ENCODE data around the gene RGS17.
A peak's percentile ranks its signal among the peaks of the same experiment; 100 is the strongest.

The RGS17 gene

DNA sequence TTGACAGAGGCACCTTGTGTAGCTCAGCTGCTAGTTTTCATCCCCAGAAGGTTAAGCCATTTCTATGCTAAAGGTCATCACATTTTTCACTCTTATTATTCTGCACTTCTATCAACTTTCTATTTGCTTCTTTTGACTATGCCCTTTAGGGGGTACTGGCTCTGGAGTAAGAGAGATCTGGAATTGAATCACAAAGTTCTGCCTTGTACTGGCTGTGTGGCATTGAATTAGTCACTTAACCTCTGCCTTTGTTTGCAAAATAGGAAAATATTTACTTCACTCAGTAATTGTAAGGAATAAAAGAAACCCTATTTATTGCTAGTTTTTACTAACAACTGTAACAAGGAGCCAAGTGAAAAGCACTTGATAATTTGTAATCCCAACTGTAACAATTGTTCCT is 71.8 kb downstream of the RGS17 start:
- no peak for DNase-seq (ENCODE audit: low read depth in 1 of 2, low spot score in 1 of 2)
- TF ChIP-seq JUND (IDR thresholded peaks at IDR 0.05; ENCODE audit: low read depth) = no peak
- in situ Hi-C loops (cut with HindIII; ENCODE audit: low pct_unique_long_range_greater_than_20kb, low sequenced_read_pairs) = no loop called here

DNA sequence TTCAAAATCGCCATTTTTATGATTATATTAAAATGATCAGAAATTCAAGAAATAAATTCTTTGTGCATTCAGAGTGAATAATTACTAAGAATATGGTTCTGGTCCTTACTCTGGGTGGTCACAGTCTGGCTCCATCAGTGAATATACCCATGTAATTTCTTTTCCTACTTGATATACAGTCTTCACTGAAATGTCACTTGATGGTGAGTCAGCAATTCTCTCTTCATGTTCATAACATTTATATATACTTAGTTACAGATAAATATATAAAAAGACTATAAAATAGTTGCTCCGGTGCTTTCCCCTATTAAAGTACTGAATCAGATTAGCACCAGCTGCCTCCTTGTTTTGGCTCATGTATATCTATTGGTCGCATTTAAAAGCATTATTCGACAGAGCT is 72.2 kb downstream of the RGS17 start:
- no peak for DNase-seq (ENCODE audit: low read depth in 1 of 2, low spot score in 1 of 2)
- in situ Hi-C loops (cut with HindIII; ENCODE audit: low pct_unique_long_range_greater_than_20kb, low sequenced_read_pairs) = no loop called here
- TF ChIP-seq JUND (IDR thresholded peaks at IDR 0.05; ENCODE audit: low read depth) = no peak

DNA sequence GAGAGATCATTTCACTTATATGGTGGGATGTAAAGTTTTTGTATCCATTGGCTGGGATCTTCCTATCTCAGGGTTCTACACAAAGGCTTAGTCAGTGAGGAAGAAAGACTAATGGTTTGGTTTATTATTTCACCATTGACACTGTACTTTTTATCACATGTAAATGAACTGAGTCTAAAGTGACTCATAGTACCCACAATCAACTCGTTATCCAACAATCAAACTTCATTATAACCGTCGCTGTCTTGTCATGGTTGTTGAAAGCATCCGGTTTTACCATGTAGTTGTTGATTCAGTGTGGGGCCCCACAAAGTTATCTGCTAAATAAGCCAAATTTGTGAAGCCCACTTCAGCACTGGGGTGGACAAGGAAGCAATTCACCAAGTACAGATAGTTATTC is 72.8 kb downstream of the RGS17 start:
- DNase-seq (ENCODE audit: low read depth in 1 of 2, low spot score in 1 of 2) = no peak
- in situ Hi-C loops (cut with HindIII; ENCODE audit: low pct_unique_long_range_greater_than_20kb, low sequenced_read_pairs) = no loop called here
- no peak for TF ChIP-seq JUND (IDR thresholded peaks at IDR 0.05; ENCODE audit: low read depth)

DNA sequence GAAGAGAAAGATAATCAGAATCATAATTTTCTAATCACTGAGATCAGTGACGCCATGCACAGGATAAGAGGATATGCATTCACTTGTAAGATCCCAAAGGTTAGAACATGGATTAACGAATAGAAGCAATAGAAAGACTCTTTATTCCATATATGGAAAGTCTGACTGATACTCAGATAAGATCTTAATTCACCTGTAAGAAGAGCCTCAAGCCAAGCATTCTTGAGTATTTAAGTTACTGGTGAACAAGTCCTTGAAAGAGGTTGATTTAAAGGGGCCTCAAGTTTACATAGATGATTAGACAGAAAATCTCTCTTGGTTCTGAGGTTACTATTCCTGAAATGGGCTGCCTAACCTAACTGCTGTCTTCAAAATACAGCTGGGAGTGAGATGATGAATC is 74.8 kb downstream of the RGS17 start:
- in situ Hi-C loops (cut with HindIII; ENCODE audit: low pct_unique_long_range_greater_than_20kb, low sequenced_read_pairs) = no loop called here
- DNase-seq (ENCODE audit: low read depth in 1 of 2, low spot score in 1 of 2) = no peak
- no peak for TF ChIP-seq JUND (IDR thresholded peaks at IDR 0.05; ENCODE audit: low read depth)

DNA sequence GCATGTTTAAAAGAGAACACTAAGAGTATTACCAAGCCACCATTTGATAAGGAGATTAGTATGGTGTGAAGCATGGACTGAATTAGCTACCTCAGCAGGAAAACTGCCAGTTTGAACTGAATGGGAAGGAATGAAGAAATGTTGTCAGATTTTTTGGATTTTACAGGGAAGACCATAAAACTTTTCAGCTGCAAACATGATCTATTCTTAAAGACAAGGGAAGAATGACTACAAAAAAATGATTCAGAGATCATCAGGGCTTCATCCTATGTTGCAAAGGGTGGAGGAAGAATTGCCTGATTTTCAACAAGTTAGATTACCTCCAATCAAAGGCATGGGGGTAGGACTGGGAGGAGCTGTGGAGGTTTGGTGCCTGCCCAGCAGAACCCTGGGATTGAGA is 79.3 kb downstream of the RGS17 start:
- no peak for TF ChIP-seq JUND (IDR thresholded peaks at IDR 0.05; ENCODE audit: low read depth)

DNA sequence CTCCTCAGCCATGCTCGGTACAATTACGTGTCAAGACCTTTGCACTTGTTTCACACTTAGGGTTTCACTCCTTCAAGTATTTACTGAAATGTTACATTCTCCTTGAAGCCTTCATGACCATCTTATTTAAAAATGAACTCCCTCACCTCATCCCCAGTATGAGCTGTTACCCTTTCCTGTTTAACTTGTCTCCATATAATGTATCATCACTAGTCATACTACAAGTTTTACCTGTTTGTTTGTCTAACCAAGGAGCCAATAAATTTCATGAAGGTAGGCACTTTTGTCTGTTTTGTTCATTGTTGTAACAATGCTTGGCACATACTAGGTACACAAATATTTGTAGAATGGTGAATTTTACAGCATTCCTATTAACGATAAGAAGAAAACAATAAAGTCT is 82.5 kb downstream of the RGS17 start:
- DNase-seq (ENCODE audit: low read depth in 1 of 2, low spot score in 1 of 2) = no peak
- in situ Hi-C loops (cut with HindIII; ENCODE audit: low pct_unique_long_range_greater_than_20kb, low sequenced_read_pairs) = no loop called here
- no peak for TF ChIP-seq JUND (IDR thresholded peaks at IDR 0.05; ENCODE audit: low read depth)

More for the DNA sequence above, 79.3 kb downstream of the RGS17 start:
- DNase-seq (ENCODE audit: low read depth in 1 of 2, low spot score in 1 of 2) = no peak
- in situ Hi-C loops (cut with HindIII; ENCODE audit: low pct_unique_long_range_greater_than_20kb, low sequenced_read_pairs) = no loop called here

DNA sequence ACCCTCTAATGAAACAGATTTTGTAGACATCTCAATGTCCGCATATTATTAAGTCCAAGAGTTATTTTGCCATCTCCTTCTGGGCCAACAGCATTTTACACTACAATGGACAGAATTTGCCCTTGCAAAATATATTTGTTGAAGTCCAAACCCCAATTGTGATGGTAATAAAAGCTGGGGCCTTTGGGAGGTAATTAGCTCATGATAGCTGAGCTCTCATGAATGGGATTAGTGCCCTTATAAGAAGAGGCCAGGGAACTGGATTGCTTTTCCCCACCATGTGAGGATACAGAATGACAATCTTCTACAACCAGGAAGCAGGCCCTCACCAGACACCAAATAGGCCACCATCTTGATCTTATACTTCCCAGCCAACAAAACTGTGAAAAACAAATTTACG is 83.7 kb downstream of the RGS17 start:
- no peak for TF ChIP-seq JUND (IDR thresholded peaks at IDR 0.05; ENCODE audit: low read depth)
- in situ Hi-C loops (cut with HindIII; ENCODE audit: low pct_unique_long_range_greater_than_20kb, low sequenced_read_pairs) = no loop called here

DNA sequence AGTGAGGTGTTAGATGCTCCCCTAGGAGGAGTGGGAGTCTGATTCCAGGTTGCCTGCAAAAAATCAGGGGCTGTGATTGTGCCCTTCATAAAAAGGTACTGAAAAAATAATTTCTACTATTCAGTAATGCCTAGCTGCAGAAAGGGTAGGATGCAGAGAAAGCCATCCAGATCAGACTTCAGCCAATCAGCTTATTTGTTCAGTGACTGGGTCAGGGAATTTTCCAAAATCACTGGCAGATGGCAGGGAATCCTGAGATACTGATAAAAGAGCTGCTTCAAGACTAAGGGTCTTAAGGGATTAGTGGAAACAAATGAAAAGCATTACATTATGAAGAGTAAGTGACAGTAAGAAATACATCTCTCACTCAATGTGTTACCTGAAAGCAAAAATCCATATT is 85.8 kb downstream of the RGS17 start:
- TF ChIP-seq JUND (IDR thresholded peaks at IDR 0.05; ENCODE audit: low read depth) = no peak
- DNase-seq (ENCODE audit: low read depth in 1 of 2, low spot score in 1 of 2) = no peak
- in situ Hi-C loops (cut with HindIII; ENCODE audit: low pct_unique_long_range_greater_than_20kb, low sequenced_read_pairs) = no loop called here

More for the DNA sequence above, 83.7 kb downstream of the RGS17 start:
- no peak for DNase-seq (ENCODE audit: low read depth in 1 of 2, low spot score in 1 of 2)

DNA sequence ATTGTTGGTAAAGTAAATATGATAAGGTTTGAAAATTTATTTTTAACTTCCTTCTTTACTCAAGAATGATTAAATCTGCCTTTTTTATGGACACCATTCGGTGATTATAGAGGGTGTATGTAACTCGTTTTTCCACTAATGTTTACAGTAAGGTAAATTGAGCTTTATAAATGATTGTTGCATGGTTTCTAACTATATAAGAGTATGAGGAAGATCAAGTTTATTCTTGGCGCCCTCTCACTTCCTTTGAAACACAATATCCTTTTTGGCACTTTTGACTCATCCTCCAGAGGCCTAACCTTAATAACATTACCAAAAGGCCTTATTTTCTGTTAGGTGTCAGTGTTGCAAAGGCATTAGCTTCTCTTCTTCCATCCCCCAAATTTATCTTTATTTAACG is 86.8 kb downstream of the RGS17 start:
- in situ Hi-C loops (cut with HindIII; ENCODE audit: low pct_unique_long_range_greater_than_20kb, low sequenced_read_pairs) = no loop called here
- no peak for TF ChIP-seq JUND (IDR thresholded peaks at IDR 0.05; ENCODE audit: low read depth)
- DNase-seq (ENCODE audit: low read depth in 1 of 2, low spot score in 1 of 2) = no peak

DNA sequence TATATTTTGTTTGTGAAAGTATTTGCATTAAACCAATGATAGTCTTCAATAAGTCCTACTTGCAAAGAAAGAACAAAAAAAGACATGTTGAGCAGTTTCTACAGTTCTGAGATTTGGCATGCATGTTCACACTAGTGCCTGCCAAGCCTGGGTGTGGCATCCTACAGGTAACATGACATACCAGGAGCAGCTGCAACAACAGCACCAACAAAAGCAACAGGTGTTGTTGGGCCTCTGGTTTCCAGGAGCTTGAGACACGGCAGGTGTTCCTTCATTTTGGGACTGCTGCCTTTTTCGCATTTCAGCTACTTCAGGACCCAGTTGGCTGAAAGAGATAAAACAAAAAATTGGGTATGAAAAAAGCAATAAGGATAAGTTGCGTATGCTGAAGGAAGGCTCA is 87.4 kb downstream of the RGS17 start:
- no peak for TF ChIP-seq JUND (IDR thresholded peaks at IDR 0.05; ENCODE audit: low read depth)
- no peak for DNase-seq (ENCODE audit: low read depth in 1 of 2, low spot score in 1 of 2)

DNA sequence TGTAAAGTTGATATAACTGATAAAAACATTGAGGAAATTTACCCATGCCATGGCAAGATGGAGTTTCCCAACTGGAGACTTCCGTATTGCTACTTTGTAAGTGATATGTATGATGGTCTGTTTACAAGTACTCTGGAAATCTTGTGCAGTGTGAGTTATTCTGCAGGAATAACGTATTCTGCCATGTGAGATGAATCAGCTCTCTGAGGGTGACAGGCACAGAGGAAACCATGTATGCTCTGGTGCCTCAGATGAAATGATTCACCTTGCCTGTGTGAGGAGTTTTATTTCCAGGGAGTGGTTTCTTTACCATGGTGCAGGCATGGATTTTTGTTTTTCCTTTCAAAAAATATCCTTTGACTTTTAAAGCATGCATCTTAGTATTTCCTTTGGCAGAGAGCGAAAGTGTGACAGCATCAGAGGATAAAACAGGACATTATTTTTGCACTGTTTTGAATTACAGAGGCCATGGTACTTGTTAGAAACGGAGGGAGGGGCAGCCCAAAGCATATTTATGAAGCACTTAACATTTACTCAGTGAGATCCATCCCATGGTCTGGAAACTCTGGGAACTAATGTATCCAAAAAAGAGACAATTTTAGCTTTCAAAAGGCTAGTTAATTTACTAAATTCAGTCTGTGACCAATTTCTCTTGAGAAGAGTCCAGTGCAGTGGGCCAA is 92.6 kb downstream of the RGS17 start:
- TF ChIP-seq JUND (IDR thresholded peaks at IDR 0.05; ENCODE audit: low read depth) = no peak
- in situ Hi-C loops (cut with HindIII; ENCODE audit: low pct_unique_long_range_greater_than_20kb, low sequenced_read_pairs) = no loop called here
- no peak for DNase-seq (ENCODE audit: low read depth in 1 of 2, low spot score in 1 of 2)

More for the DNA sequence above, 87.4 kb downstream of the RGS17 start:
- in situ Hi-C loops (cut with HindIII; ENCODE audit: low pct_unique_long_range_greater_than_20kb, low sequenced_read_pairs) = no loop called here

DNA sequence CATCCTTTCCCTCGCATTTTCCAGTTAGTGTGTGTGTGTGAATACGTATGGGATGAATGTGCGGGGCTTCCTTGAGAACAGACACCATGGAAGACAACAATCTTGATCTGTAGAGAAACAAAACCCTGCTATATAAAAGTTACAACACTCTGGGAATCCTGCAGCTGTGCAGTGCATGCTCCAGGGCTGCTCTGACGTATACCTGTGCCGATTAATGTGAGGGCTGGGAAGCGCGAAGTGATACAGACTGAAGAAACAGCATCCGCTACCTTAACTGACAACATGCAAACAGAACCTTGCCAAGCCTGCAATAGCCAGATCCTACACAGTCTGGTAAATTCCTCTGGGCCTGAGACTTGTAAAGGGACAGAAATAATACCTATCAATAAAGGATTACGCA is 96.9 kb downstream of the RGS17 start:
- DNase-seq (ENCODE audit: low read depth in 1 of 2, low spot score in 1 of 2) = no peak
- in situ Hi-C loops (cut with HindIII; ENCODE audit: low pct_unique_long_range_greater_than_20kb, low sequenced_read_pairs) = no loop called here
- no peak for TF ChIP-seq JUND (IDR thresholded peaks at IDR 0.05; ENCODE audit: low read depth)

DNA sequence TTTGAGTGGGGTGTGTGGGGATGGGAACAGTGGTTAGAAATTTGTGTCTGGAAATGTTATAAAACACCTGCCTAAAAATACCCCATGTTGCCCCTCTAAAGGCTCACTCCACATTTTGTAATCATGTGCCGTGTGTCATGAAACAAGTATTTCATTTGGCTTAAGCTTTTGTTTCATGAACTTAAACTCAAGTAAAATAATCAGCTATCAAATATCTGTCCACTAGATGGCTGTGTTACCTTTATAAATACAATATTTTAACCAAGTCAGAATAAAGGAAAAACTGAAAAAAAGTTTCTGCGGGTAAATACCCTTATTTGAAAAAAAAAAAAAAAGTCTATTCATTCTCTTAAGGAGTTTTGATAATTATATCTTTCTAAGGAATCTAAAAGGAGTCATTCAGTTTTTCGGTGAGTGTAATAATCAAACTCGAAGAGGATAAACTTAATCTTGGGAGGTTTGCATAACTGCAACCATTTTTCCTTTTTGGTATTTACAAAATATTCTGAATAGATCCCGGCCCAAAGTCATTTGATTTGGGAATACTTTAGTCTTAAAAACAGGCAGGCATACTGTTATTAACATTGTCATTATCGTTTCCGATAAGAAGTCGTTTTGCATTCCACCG is 98.7 kb downstream of the RGS17 start:
- TF ChIP-seq JUND (IDR thresholded peaks at IDR 0.05; ENCODE audit: low read depth) = no peak
- in situ Hi-C loops (cut with HindIII; ENCODE audit: low pct_unique_long_range_greater_than_20kb, low sequenced_read_pairs) = no loop called here
- DNase-seq (ENCODE audit: low read depth in 1 of 2, low spot score in 1 of 2) = peak in 1 of 2 experiments; percentile 24

Data from T47D (cell line).